Islet precursor cell (in vitro differentiated cells): Measurements from ENCODE around the gene TLL1.

Source experiments
- DNase-seq: peaks from one replicate; pipeline ENCODE4 v3.0.0-alpha.2; 2018

The TLL1 gene

GRCh38 chr4:166066936-166067335, 193.9 kb downstream of the TLL1 start:
- DNase-seq = no peak

- DNase-seq = no peak
Measured at GRCh38 chr4:166067915-166068314, 194.9 kb downstream of the TLL1 start.

- no peak for DNase-seq
Measured at GRCh38 chr4:166073783-166074182, 200.7 kb downstream of the TLL1 start.

DNA sequence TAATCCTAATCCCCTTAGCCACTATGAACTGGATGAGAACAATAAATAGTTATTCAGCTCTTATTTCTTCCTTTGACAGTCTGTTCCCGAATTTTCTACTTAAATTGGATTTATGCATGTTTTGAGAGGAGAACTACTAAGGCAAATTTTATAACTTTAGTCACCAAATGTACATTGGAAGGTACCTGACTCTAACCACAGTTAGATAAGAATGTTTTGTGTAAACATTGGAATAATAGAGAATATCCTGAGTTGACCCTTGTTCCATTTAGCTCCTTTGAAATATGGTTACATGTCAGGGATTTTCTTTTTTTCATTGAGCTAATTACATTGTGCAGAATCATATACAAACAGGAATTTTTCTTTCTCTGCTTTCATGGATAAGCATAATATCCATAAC, 202.6 kb downstream of the TLL1 start:
- DNase-seq = no peak

GRCh38 chr4:166077782-166078181, 204.7 kb downstream of the TLL1 start:
- DNase-seq = no peak

GRCh38 chr4:166078383-166078782, 205.3 kb downstream of the TLL1 start:
- no peak for DNase-seq

- DNase-seq = no peak
Measured at GRCh38 chr4:166078955-166079354, 205.9 kb downstream of the TLL1 start.

DNA sequence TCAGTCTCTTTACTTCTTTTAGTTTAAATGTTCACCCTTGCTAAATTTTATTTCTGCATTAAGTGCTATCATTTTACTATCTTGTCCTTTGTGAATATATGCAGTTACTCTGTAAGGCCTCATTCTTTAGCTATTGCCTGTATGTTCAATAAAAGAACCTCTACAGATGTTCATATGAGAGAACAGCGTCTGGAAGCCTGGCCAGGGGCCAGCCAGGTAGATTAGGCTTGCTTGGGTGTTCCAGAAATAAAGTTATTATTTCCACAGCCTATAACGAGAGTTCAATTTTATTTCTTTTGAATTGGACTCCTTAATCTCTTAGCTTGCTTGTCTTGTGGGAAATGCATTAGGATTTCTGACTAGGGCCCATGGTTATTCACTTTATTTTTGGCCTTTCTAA, 214.5 kb downstream of the TLL1 start:
- no peak for DNase-seq

DNA sequence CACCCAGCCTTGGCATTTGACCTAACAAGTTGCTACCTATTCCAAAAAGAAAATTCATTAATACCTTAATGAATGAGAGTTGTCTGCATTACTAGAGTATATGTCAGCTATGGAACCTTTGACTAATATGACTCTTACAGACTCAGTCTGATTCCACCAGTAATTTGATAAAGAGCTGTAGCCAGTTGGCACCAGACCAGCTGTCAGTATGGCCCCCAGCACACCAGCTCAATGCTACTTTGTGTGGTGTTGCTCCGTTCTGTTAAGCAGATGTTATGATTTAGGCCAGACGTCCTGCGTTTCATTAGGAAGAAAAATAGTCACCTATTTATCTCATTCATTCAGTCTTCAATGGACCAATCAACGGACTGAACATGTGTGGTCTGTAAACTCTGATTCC, 215.5 kb downstream of the TLL1 start:
- no peak for DNase-seq

- DNase-seq = no peak
Measured at GRCh38 chr4:166091146-166091545, 218.1 kb downstream of the TLL1 start.

- no peak for DNase-seq
Measured at GRCh38 chr4:166091912-166092510, 219.0 kb downstream of the TLL1 start.

GRCh38 chr4:166092797-166093290, 219.8 kb downstream of the TLL1 start:
- no peak for DNase-seq

DNA sequence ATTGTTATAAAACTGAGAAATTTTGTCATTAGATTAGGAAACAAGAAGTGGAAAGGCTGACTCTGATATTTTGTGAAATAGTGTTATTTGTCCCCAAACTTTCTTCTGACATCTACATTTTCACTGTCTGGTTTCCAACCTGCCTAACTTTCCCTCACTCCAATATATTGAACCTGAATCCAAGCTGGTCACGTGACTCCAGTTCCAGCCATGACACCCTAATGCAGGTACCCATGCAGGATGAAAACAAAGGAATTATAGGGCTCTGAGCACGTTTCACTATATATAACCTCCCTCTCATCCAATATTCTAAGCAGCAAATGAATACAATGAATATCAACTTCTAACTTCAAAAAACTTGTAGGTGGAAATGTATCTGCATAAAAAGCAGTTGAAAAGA, 231.6 kb downstream of the TLL1 start:
- no peak for DNase-seq

DNA sequence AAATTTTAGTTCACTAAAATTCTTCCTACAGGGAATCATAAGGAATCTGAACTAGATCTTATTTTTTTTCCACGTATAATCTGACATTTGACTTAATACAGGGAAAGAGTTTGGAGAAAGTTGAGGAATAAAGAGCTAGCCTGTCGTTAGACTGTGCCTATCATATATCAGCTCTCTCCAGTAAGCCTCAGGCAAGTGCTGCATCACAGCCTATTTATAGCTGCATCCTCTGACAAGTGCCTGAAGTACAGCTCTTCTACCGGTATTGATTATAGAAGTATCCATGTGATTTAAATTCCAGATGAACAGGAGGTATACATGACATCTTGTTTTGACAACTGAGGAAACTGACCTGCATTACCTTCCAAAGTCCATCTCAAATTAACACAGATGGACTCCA, 248.9 kb downstream of the TLL1 start:
- no peak for DNase-seq

- no peak for DNase-seq
Measured at GRCh38 chr4:166123546-166123945, 250.5 kb downstream of the TLL1 start.

DNA sequence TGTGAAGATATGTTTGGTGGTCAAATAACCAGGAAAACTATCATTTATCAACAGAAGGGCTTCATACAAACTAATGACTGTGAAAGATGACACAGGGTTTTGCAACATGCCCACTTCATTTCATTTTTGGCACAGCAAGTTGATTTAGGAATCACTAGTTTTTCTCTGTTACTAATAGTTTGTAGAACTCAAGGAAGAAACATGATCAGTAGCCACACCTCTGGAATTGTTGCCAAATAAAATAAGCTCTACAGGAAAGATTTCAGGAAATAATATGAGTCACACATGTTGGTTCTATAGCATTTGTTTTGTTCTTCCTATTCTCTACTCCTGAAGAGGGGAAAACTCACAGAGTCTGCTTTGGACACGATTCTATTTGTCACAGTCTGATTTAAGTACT, 255.4 kb downstream of the TLL1 start:
- no peak for DNase-seq

DNA sequence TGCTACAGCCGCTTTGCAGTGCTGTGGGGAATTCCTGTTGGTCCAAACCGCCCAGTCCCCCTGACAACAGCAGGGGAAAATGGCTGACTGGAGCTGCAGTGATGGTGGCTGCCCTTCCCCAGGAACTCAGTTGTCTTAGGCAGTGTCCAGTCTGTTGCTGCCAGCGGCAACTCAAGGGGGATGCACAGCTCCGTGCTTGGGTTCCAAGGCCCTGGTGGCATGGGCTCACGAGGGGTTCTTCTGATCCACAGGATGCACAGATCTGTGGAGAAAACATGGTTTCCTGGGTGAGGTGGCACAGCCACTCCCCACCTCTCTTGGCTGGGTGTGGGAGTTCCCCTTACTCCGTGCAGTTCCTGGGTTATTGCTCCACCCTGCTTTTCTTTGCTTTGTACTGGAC, 261.2 kb downstream of the TLL1 start:
- no peak for DNase-seq

- no peak for DNase-seq
Measured at GRCh38 chr4:166140951-166141350, 267.9 kb downstream of the TLL1 start.

DNA sequence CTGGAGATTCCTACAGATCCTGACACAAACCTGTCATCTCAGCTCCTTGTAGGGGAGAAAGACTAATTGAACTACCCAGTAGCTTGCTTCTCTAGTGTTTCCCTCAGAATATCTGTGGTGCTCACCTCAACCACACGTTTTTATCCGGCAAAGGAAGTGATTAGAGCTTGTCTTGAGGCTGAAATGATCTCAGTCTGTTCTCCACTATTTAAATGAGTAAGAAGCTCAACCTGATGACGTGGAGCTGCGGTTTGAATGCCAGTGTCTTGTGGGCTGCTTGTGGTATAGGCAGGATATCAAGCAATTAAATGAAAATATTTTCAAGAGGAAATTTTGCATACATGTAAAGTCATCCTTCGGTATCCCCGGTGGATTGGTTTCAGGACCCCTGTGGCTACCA, 270.2 kb downstream of the TLL1 start:
- DNase-seq = no peak

GRCh38 chr4:166144607-166145006, 271.6 kb downstream of the TLL1 start:
- no peak for DNase-seq

DNA sequence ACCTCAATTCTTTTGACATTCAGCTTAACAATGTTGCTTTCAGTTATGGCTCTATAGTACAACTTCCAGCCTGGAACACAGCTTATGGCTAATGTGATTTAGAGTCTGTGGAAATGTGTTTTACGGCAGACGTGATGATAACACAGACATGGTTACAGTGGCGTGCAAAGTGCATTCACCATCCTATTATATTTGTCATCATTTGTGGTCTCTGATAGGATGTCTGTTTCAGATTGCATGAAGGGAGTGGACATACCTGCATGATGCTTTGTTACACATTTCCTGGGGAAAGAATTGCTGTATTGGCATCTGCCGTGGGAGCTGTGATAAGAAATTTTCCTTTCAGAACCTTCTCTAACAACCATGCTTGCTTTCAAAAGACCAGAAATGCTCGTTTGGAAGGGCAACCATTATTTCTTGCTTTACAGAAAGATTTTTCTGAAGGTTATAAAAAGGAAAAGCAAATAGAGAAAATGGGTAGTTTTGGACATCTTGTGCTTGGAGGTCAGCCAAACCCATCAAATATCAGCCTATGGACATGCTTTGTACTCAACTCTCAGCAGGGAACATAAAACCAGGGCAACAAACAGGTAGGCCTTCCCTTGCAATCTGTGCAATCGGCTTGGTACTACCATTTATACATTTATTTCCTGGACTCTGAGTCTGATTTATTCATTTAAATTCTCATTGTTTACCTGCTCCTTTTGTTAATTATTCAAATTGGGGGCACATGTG, 273.9 kb downstream of the TLL1 start:
- no peak for DNase-seq
